ENCODE results near the gene GPM6B.

GRCh38 chrX:13786048-13786447 lies 30.8 kb downstream of the GPM6B start:
- TF ChIP-seq POLR2AphosphoS5 (IDR thresholded peaks at IDR 0.05; ENCODE audit: low read depth, low read length) = no peak
- TF ChIP-seq TAF1 (IDR thresholded peaks at IDR 0.05; ENCODE audit: borderline replicate concordance, low read depth, low read length) = no peak
